DOHH2 (cell line): ENCODE results near the gene GATA3.

Experiments used
- H3F3A ChIP-seq: fragments of 200-600 bp; sonication (generic), shearing (Covaris generic); 2 replicates; pipeline ENCODE4 v1.6.0; 2016; ENCODE audit warnings: antibody characterized with exemption, mild to moderate bottlenecking; ENCODE audit not compliant: control insufficient read depth, insufficient read depth
- H3K27ac ChIP-seq: fragments of 200-600 bp; sonication (generic); 2 replicates; pipeline ENCODE4 v1.5.1; 2014; ENCODE audit warnings: low read depth, mild to moderate bottlenecking, low read length, moderate library complexity
- H3K27me3 ChIP-seq: fragments of 200-600 bp; sonication (generic); 2 replicates; pipeline ENCODE4 v1.6.1; 2014; ENCODE audit warnings: mild to moderate bottlenecking, low read length, mixed read lengths; ENCODE audit not compliant: control insufficient read depth
- H3K36me3 ChIP-seq: fragments of 200-600 bp; sonication (generic); 2 replicates; pipeline ENCODE4 v1.6.1; 2014; ENCODE audit warnings: mild to moderate bottlenecking, low read length, moderate library complexity, mixed read lengths; ENCODE audit not compliant: control insufficient read depth
- H3K4me1 ChIP-seq: fragments of 200-600 bp; sonication (generic); 2 replicates; pipeline ENCODE4 v1.6.1; 2014; ENCODE audit warnings: mild to moderate bottlenecking, low read length, mixed read lengths; ENCODE audit not compliant: control insufficient read depth
- H3K4me2 ChIP-seq: fragments of 200-600 bp; sonication (generic); 2 replicates; pipeline ENCODE4 v1.6.0; 2014; ENCODE audit warnings: mild to moderate bottlenecking, low read length, moderate library complexity
- H3K4me3 ChIP-seq: fragments of 200-600 bp; sonication (generic); 2 replicates; pipeline ENCODE4 v1.5.1; 2014; ENCODE audit warnings: mild to moderate bottlenecking, low read length, mixed read lengths
- H3K79me2 ChIP-seq: fragments of 200-600 bp; sonication (generic); 2 replicates; pipeline ENCODE4 v1.6.1; 2014; ENCODE audit warnings: mild to moderate bottlenecking, low read length, mixed read lengths; ENCODE audit not compliant: control insufficient read depth
- H3K9me2 ChIP-seq: fragments of 200-600 bp; sonication (generic); replicated peaks from 2 replicates; pipeline ENCODE4 v1.6.1; 2014; ENCODE audit warnings: mild to moderate bottlenecking, low read length, mixed read lengths; ENCODE audit not compliant: control insufficient read depth
- H3K9me3 ChIP-seq: fragments of 200-600 bp; sonication (generic); 2 replicates; pipeline ENCODE4 v1.6.1; 2014; ENCODE audit warnings: antibody characterized with exemption, low read length, mixed read lengths; ENCODE audit not compliant: control insufficient read depth, insufficient read depth
- H4K20me1 ChIP-seq: fragments of 200-600 bp; sonication (generic); 2 replicates; pipeline ENCODE4 v1.6.0; 2014; ENCODE audit warnings: low read depth, mild to moderate bottlenecking, antibody characterized with exemption, low read length, moderate library complexity; ENCODE audit not compliant: control insufficient read depth, insufficient read depth
- EZH2phosphoT487 ChIP-seq: fragments of 200-600 bp; sonication (generic); IDR thresholded peaks from 2 replicates; pipeline ENCODE4 v1.6.1; 2017; ENCODE audit warnings: borderline replicate concordance, mild to moderate bottlenecking, antibody characterized with exemption, low read length, moderate library complexity, mixed read lengths
- TF ChIP-seq, protein P1 (sequence below): fragments of 200-600 bp; sonication (generic); IDR thresholded peaks from one replicate; pipeline ENCODE4 v1.5.1; 2014; ENCODE audit warnings: antibody characterized with exemption, mild to moderate bottlenecking, low read depth, low read length; ENCODE audit not compliant: poor library complexity, severe bottlenecking

GATA3 gene

DNA sequence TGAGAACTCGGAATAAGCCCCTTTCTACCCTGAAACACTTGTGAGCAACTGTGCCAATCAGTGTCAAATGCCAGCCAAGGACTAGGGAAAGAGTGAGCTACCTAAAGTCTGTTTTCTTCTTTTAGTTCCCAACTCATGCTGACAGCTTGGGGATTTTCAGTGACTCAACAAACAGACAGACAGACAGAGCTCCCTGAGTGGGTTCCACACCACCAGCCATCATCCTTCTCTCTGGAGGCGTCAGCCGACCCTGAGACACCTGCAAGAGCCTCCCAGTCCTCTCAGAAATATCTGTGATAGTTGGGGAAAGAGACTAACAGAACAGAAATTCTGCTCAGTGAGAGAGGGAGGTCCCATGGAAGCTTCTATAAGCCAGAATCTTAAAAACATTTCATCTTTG, 49.5 kb downstream of the GATA3 start:
- no peak overlapping the region for H3K4me2 ChIP-seq
- H3K4me3 ChIP-seq, result no peak overlapping the region
- H3K27ac ChIP-seq, result no peak overlapping the region
- no peaks in the 10 kb centered on the region for H3F3A ChIP-seq
- TF ChIP-seq, protein P1, sequence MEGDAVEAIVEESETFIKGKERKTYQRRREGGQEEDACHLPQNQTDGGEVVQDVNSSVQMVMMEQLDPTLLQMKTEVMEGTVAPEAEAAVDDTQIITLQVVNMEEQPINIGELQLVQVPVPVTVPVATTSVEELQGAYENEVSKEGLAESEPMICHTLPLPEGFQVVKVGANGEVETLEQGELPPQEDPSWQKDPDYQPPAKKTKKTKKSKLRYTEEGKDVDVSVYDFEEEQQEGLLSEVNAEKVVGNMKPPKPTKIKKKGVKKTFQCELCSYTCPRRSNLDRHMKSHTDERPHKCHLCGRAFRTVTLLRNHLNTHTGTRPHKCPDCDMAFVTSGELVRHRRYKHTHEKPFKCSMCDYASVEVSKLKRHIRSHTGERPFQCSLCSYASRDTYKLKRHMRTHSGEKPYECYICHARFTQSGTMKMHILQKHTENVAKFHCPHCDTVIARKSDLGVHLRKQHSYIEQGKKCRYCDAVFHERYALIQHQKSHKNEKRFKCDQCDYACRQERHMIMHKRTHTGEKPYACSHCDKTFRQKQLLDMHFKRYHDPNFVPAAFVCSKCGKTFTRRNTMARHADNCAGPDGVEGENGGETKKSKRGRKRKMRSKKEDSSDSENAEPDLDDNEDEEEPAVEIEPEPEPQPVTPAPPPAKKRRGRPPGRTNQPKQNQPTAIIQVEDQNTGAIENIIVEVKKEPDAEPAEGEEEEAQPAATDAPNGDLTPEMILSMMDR, result no peak
- no peak for TF ChIP-seq EZH2phosphoT487
- H3K4me1 ChIP-seq, result no peaks in the 10 kb centered on the region
- H3K9me3 ChIP-seq, result no peaks in the 10 kb centered on the region
- no peaks in the 10 kb centered on the region for H4K20me1 ChIP-seq
- H3K9me2 ChIP-seq, result no peaks in the 10 kb centered on the region
- H3K79me2 ChIP-seq, result no peaks in the 10 kb centered on the region
- no peaks in the 10 kb centered on the region; the same call in 1 of the 2 replicates for H3K27me3 ChIP-seq
- no peaks in the 10 kb centered on the region for H3K36me3 ChIP-seq

- H3K36me3 ChIP-seq, result no peaks in the 10 kb centered on the region
- no peaks in the 10 kb centered on the region for H3K79me2 ChIP-seq
- H3K27me3 ChIP-seq, result no peaks in the 10 kb centered on the region; the same call in 1 of the 2 replicates
- H3F3A ChIP-seq, result no peaks in the 10 kb centered on the region
- no peak overlapping the region for H3K4me3 ChIP-seq
- no peak for TF ChIP-seq EZH2phosphoT487
- TF ChIP-seq, protein P1, result no peak
- H3K9me3 ChIP-seq, result no peaks in the 10 kb centered on the region
- no peaks in the 10 kb centered on the region for H3K9me2 ChIP-seq
- H4K20me1 ChIP-seq, result no peaks in the 10 kb centered on the region
- H3K27ac ChIP-seq, result no peak overlapping the region
- no peaks in the 10 kb centered on the region for H3K4me1 ChIP-seq
- H3K4me2 ChIP-seq, result no peak overlapping the region
Observed at GRCh38 chr10:8104721-8105120, 50.2 kb downstream of the GATA3 start.

GRCh38 chr10:8105932-8106331, 51.4 kb downstream of the GATA3 start:
- no peaks in the 10 kb centered on the region for H3F3A ChIP-seq
- no peaks in the 10 kb centered on the region for H3K9me2 ChIP-seq
- no peak overlapping the region for H3K4me2 ChIP-seq
- no peaks in the 10 kb centered on the region for H3K79me2 ChIP-seq
- H3K4me1 ChIP-seq, result no peaks in the 10 kb centered on the region
- no peaks in the 10 kb centered on the region; the same call in 1 of the 2 replicates for H3K27me3 ChIP-seq
- H3K36me3 ChIP-seq, result no peaks in the 10 kb centered on the region
- H4K20me1 ChIP-seq, result no peaks in the 10 kb centered on the region
- no peaks in the 10 kb centered on the region for H3K9me3 ChIP-seq
- H3K4me3 ChIP-seq, result no peak overlapping the region
- H3K27ac ChIP-seq, result no peak overlapping the region
- TF ChIP-seq, protein P1, result no peak
- no peak for TF ChIP-seq EZH2phosphoT487
